Dermis lymphatic vessel endothelial cell (primary cell): ENCODE measurements around the gene PCDHA8. TPM values are rescaled to one million over a fixed set of nuclear protein-coding genes. Genes with fewer than 3 reads are reported as not detected.

Experiments
- total RNA-seq: library from RNA; depleted of rRNA; stranded (reverse); fragments of >200 nt; gene quantifications from 2 replicates; pipeline ENCODE4 v1.2.1, GENCODE V29; 2014

The PCDHA8 gene
- total RNA-seq, 1 donor from 2014 or later, result under 0.01 TPM

Other genes starting within 250 kb of the PCDHA8 start
- gene CD14, start 208.0 kb upstream of the PCDHA8 start, total RNA-seq, result 1.3 and 1.6 TPM in 2 replicates
- gene TMCO6, start 201.7 kb upstream of the PCDHA8 start, total RNA-seq, result 9.8 and 11.7 TPM in 2 replicates
- gene NDUFA2, start 193.6 kb upstream of the PCDHA8 start, total RNA-seq, result 53.3 and 90.9 TPM in 2 replicates
- 64.8 and 75.5 TPM in 2 replicates for gene IK, start 193.4 kb upstream of the PCDHA8 start, total RNA-seq
- 25.9 and 28.6 TPM in 2 replicates for gene WDR55, start 176.3 kb upstream of the PCDHA8 start, total RNA-seq
- gene DND1, start 167.6 kb upstream of the PCDHA8 start, total RNA-seq, result under 0.01 and 0.09 TPM in 2 replicates
- gene HARS1, start 149.8 kb upstream of the PCDHA8 start, total RNA-seq, result 39.4 and 52.8 TPM in 2 replicates
- 22.0 and 26.9 TPM in 2 replicates for gene HARS2, start 149.7 kb upstream of the PCDHA8 start, total RNA-seq
- 41.0 and 58.4 TPM in 2 replicates for gene ZMAT2, start 140.7 kb upstream of the PCDHA8 start, total RNA-seq
- gene PCDHA1, start 55.0 kb upstream of the PCDHA8 start, total RNA-seq, result under 0.01 and 0.09 TPM in 2 replicates
- gene PCDHA2, start 46.3 kb upstream of the PCDHA8 start, total RNA-seq, result under 0.01 TPM in 1 of 2 replicates, not detected in the other
- gene PCDHA3, start 40.1 kb upstream of the PCDHA8 start, total RNA-seq, result 0.11 and 0.17 TPM in 2 replicates
- under 0.01 and 0.17 TPM in 2 replicates for gene PCDHA4, start 34.1 kb upstream of the PCDHA8 start, total RNA-seq
- gene PCDHA5, start 19.6 kb upstream of the PCDHA8 start, total RNA-seq, result under 0.01 TPM in 1 of 2 replicates, not detected in the other
- 0.09 and 0.11 TPM in 2 replicates for gene PCDHA6, start 13.2 kb upstream of the PCDHA8 start, total RNA-seq
- gene PCDHA7, start 6.9 kb upstream of the PCDHA8 start, total RNA-seq, result 0.17 and 0.33 TPM in 2 replicates
- gene PCDHA9, start 7.2 kb downstream of the PCDHA8 start, total RNA-seq, result under 0.01 and 0.09 TPM in 2 replicates
- under 0.01 and 0.09 TPM in 2 replicates for gene PCDHA10, start 14.7 kb downstream of the PCDHA8 start, total RNA-seq
- gene PCDHA11, start 27.8 kb downstream of the PCDHA8 start, total RNA-seq, result under 0.01 and 0.09 TPM in 2 replicates
- gene PCDHA12, start 34.1 kb downstream of the PCDHA8 start, total RNA-seq, result under 0.01 TPM in 1 of 2 replicates, not detected in the other
- 0.09 TPM in 1 of 2 replicates, not detected in the other for gene PCDHA13, start 40.9 kb downstream of the PCDHA8 start, total RNA-seq
- 0.09 and 0.11 TPM in 2 replicates for gene PCDHAC1, start 85.1 kb downstream of the PCDHA8 start, total RNA-seq
- gene PCDHAC2, start 125.3 kb downstream of the PCDHA8 start, total RNA-seq, result 0.11 and 0.17 TPM in 2 replicates
- not detected in 2 replicates for gene PCDHB1, start 210.2 kb downstream of the PCDHA8 start, total RNA-seq